Adrenal gland (tissue), 12 donors: ENCODE measurements around the gene RGS17. TPM values are rescaled to one million over a fixed set of nuclear protein-coding genes. Genes with fewer than 3 reads are reported as not detected.

ENCODE experiments used
- DNase-seq, 7 donors: peaks; one replicate each; pipeline ENCODE4 v3.0.0-alpha.2; 2019 to 2020
- H3K27ac ChIP-seq, 5 donors: fragments of 200-600 bp; sonication (generic) in 4 of 5; 1 replicate in 3 of 5; 2 replicates in 2 of 5; pipeline versions ENCODE4 v1.5.1 to v1.8.0; 2016 to 2020; ENCODE audit warnings: mild to moderate bottlenecking in 1 of 5
- H3K27me3 ChIP-seq: fragments of 200-600 bp; 2 replicates; pipeline ENCODE4 v1.8.0; 2021
- H3K36me3 ChIP-seq, 2 donors: fragments of 200-600 bp; replicated peaks in 1 of 2; 1 replicate in 1 of 2; 2 replicates in 1 of 2; pipeline versions ENCODE4 v1.5.1 to v1.8.0; 2018 to 2022
- H3K4me1 ChIP-seq, 2 donors: fragments of 200-600 bp; replicated peaks in 1 of 2; 1 replicate in 1 of 2; 2 replicates in 1 of 2; pipeline versions ENCODE4 v1.5.1 to v1.8.0; 2018 to 2021
- H3K4me3 ChIP-seq, 4 donors: fragments of 200-600 bp; sonication (generic) in 3 of 4; one replicate each; pipeline ENCODE4 v1.5.1; 2016 to 2018
- H3K9me3 ChIP-seq, 3 donors: fragments of 200-600 bp; sonication (generic) in 1 of 3; replicated peaks in 1 of 3; 1 replicate in 2 of 3; 2 replicates in 1 of 3; pipeline versions ENCODE4 v1.5.1 to v1.8.0; 2016 to 2021
- CTCF ChIP-seq, 6 experiments: fragments of 450-650 bp in 4 of 6; fragments of 200-600 bp in 2 of 6; sonication (generic) in 1 of 6; IDR thresholded peaks; 1 replicate in 5 of 6; 2 replicates in 1 of 6; pipeline versions ENCODE4 v1.5.1 to v1.8.0; 2016 to 2021; ENCODE audit warnings: antibody characterized with exemption in 6 of 6, mild to moderate bottlenecking in 2 of 6, moderate library complexity in 1 of 6
- POLR2A ChIP-seq, 2 donors: fragments of 450-650 bp; IDR thresholded peaks; one replicate each; pipeline ENCODE4 v1.6.1; 2017; ENCODE audit warnings: antibody characterized with exemption in 2 of 2, mild to moderate bottlenecking in 2 of 2, moderate library complexity in 1 of 2
- WGBS, 4 donors: extraction: QIAGEN DNeasy Blood & Tissue Kit in 2 of 4; methylation state at CpG; one replicate each; pipeline versions ENCODE4 v1.1.5 to v1.1.7; 2013 to 2017; 5-methylcytosine and 5-hydroxymethylcytosine counted together
- intact Hi-C, 2 donors: fragments of 100-400 bp; cut with DNase I; formaldehyde crosslinking; loops; one replicate each; pipeline versions ENCODE4 v1.14.1 to v1.15.0; 2022 to 2023
- polyA plus RNA-seq, 3 donors: library from polyadenylated mRNA; stranded (reverse); fragments of 200-250 nt in 2 of 3; fragments of 350-450 nt in 1 of 3; fragmentation: Illumina TruSeq in 1 of 3; extraction: RNeasy Lipid Tissue Mini Kit (QIAGEN cat#74804) in 1 of 3; gene quantifications; one replicate each; pipeline ENCODE4 v1.2.3, GENCODE V29; 2013 to 2014
- total RNA-seq, 9 donors: library from RNA; depleted of rRNA in 4 of 9; stranded (reverse); fragments of >200 nt in 4 of 9; fragments of 120-200 nt in 1 of 9; fragmentation: NEBNext Ultra II Directional in 1 of 9; extraction: Animal tissue kit (Norgen Biotek cat#: 25700) in 1 of 9; gene quantifications; one replicate each; pipeline versions ENCODE4 v1.1.0 to v1.2.4, GENCODE V29; 2013 to 2023
- donor health status: healthy with polysubstance abuse.
- donor health status: Bipolar disorder and iron deficiency.
- donor health status: DM: yes; HTN: yes; CAD: no.
- donor health status: DM: no; HTN: no; CAD: no.
- donor health status: DM: no; HTN: no; CAD: no.
- donor health status: DM: yes; HTN: yes; CAD: no.

RGS17 gene
- total and polyA plus RNA-seq, 12 donors: under 0.01 to 0.83 (median 0.16) TPM; not detected in 5

GRCh38 chr6:152983637-152984512 is 147.2 kb downstream of the RGS17 start:
- no peaks in the 10 kb centered on the region for H3K36me3 ChIP-seq
- WGBS, 4 donors: 0 to 1% (median 1%) methylated on average over 12 to 38 of the region's 38 CpGs
- intact Hi-C loops: no loop called here
- TF ChIP-seq CTCF (IDR thresholded peaks at IDR 0.05) (no peak), POLR2A (IDR thresholded peaks at IDR 0.05) (peak; percentile 42 to 44)
- H3K9me3 ChIP-seq: no peaks in the 10 kb centered on the region
- peaks cover 12 to 27% of the 10 kb centered on the region in 2 donors for H3K4me1 ChIP-seq
- peak; percentile 89 to 96 (median 93) for DNase-seq
- H3K27ac ChIP-seq: peak overlapping the region; percentile 85 to 97 (median 87)
- peak overlapping the region; percentile 78 to 95 (median 86) for H3K4me3 ChIP-seq
- no peaks in the 10 kb centered on the region for H3K27me3 ChIP-seq

GRCh38 chr6:152982904-152983636 is 148.0 kb downstream of the RGS17 start, which contains the start of gene FBXO5:
Gene FBXO5 (minus strand): TSS chr6:152983041. CDS start chr6:152982959, 82 bp downstream.
- intact Hi-C loops: no loop called here
- Histone ChIP-seq H3K4me1 (peaks cover 12 to 27% of the 10 kb centered on the region in 2 donors), H3K27me3 (no peaks in the 10 kb centered on the region), H3K4me3 (peak within 1 kb of the TSS; percentile 78 to 95 (median 86)), H3K9me3 (no peaks in the 10 kb centered on the region), H3K36me3 (no peaks in the 10 kb centered on the region), H3K27ac (peak within 1 kb of the TSS; percentile 85 to 97 (median 87))
- TF ChIP-seq POLR2A (IDR thresholded peaks at IDR 0.05): peak in 1 of 2 donors; percentile 63
- no peak for TF ChIP-seq CTCF (IDR thresholded peaks at IDR 0.05)
- 0% methylated on average over 4 to 66 of the region's 66 CpGs for whole genome bisulfite sequencing, 4 donors
- peak; percentile 97 to 99 (median 98) for DNase-seq

GRCh38 chr6:152981989-152982903 is 148.8 kb downstream of the RGS17 start:
- Histone ChIP-seq H3K27me3 (no peaks in the 10 kb centered on the region), H3K36me3 (no peaks in the 10 kb centered on the region), H3K4me3 (peak overlapping the region; percentile 36 to 95 (median 72)), H3K9me3 (no peaks in the 10 kb centered on the region), H3K27ac (no peak overlapping the region), H3K4me1 (peaks cover 12 to 27% of the 10 kb centered on the region in 2 donors)
- intact Hi-C loops: no loop called here
- peak in 4 of 7 donors; percentile 12 to 61 (median 43) for DNase-seq
- 5 to 23% (median 8%) methylated on average over 18 to 71 of the region's 71 CpGs for WGBS, 4 donors
- TF ChIP-seq CTCF (IDR thresholded peaks at IDR 0.05): no peak
